ENCODE measurements around the gene PPM1F.
"Not testable (repeated sequence)": the region's sequence is repeated elsewhere in the genome, so short reads cannot be mapped to it uniquely, and the experiment has no call there.

PPM1F gene

GRCh38 chr22:21939935-21940334, 12.7 kb downstream of the PPM1F start:
- not testable (repeated sequence) for DNase-seq

GRCh38 chr22:21939461-21939913, 13.2 kb downstream of the PPM1F start:
- no peak for DNase-seq

GRCh38 chr22:21938906-21939305, 13.7 kb downstream of the PPM1F start:
- no peak for DNase-seq

GRCh38 chr22:21938071-21938822, 14.4 kb downstream of the PPM1F start:
- DNase-seq = peak; percentile 65

- no peak for DNase-seq
Measured at GRCh38 chr22:21937821-21938070, 14.9 kb downstream of the PPM1F start.

GRCh38 chr22:21937041-21937820, 15.4 kb downstream of the PPM1F start:
- DNase-seq = no peak

- DNase-seq = no peak
Measured at GRCh38 chr22:21936151-21936775, 16.4 kb downstream of the PPM1F start.

GRCh38 chr22:21933910-21934309, 18.7 kb downstream of the PPM1F start:
- no peak for DNase-seq

- DNase-seq = no peak
Measured at GRCh38 chr22:21933413-21933812, 19.2 kb downstream of the PPM1F start.

GRCh38 chr22:21932347-21932746, 20.3 kb downstream of the PPM1F start:
- DNase-seq = no peak

- no peak for DNase-seq
Measured at GRCh38 chr22:21931056-21931455, 21.6 kb downstream of the PPM1F start.

GRCh38 chr22:21929253-21929652, 23.4 kb downstream of the PPM1F start:
- DNase-seq = no peak

- DNase-seq = no peak
Measured at GRCh38 chr22:21928048-21928447, 24.6 kb downstream of the PPM1F start.

- no peak for DNase-seq
Measured at GRCh38 chr22:21927174-21927823, 25.3 kb downstream of the PPM1F start.

- DNase-seq = no peak
Measured at GRCh38 chr22:21926728-21927127, 25.9 kb downstream of the PPM1F start.

GRCh38 chr22:21923163-21923561, 29.5 kb downstream of the PPM1F start:
- DNase-seq = no peak

GRCh38 chr22:21922370-21923162, 30.1 kb downstream of the PPM1F start:
- DNase-seq = no peak

GRCh38 chr22:21921729-21922128, 30.9 kb downstream of the PPM1F start:
- DNase-seq = no peak

GRCh38 chr22:21921184-21921721, 31.4 kb downstream of the PPM1F start:
- DNase-seq = no peak

- DNase-seq = no peak
Measured at GRCh38 chr22:21920341-21921183, 32.1 kb downstream of the PPM1F start.

- DNase-seq = no peak
Measured at GRCh38 chr22:21919526-21920307, 32.9 kb downstream of the PPM1F start.
